DOHH2 (cell line): ENCODE data around the gene SBNO2.

ENCODE experiments used
- EZH2phosphoT487 ChIP-seq: fragments of 200-600 bp; sonication (generic); IDR thresholded peaks from 2 replicates; pipeline ENCODE4 v1.6.1; 2017; ENCODE audit warnings: borderline replicate concordance, mild to moderate bottlenecking, antibody characterized with exemption, low read length, moderate library complexity, mixed read lengths
- TF ChIP-seq, protein P1 (sequence below): fragments of 200-600 bp; sonication (generic); IDR thresholded peaks from one replicate; pipeline ENCODE4 v1.5.1; 2014; ENCODE audit warnings: antibody characterized with exemption, mild to moderate bottlenecking, low read depth, low read length; ENCODE audit not compliant: poor library complexity, severe bottlenecking

DNA sequence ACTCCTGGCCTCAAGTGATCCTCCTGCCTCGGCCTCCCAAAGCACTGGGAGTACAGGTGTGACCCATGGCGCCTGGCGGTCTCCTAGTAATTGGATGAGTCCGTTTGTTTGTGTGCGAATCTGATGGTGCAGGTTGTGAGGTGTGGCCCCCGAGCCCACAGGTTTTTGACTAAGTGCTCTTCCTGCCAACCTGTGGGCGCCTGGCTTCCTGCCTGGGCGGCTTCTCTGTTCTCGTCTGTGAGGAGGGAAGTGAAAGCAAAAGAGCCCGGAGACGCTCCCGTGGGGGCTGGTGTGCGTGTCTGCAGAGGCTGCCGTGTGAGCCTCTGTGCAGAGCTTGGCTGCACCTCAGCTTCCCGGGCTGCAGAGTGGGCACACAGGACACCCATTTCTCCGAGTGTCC is 97.1 kb downstream of the SBNO2 start:
- TF ChIP-seq, protein P1, sequence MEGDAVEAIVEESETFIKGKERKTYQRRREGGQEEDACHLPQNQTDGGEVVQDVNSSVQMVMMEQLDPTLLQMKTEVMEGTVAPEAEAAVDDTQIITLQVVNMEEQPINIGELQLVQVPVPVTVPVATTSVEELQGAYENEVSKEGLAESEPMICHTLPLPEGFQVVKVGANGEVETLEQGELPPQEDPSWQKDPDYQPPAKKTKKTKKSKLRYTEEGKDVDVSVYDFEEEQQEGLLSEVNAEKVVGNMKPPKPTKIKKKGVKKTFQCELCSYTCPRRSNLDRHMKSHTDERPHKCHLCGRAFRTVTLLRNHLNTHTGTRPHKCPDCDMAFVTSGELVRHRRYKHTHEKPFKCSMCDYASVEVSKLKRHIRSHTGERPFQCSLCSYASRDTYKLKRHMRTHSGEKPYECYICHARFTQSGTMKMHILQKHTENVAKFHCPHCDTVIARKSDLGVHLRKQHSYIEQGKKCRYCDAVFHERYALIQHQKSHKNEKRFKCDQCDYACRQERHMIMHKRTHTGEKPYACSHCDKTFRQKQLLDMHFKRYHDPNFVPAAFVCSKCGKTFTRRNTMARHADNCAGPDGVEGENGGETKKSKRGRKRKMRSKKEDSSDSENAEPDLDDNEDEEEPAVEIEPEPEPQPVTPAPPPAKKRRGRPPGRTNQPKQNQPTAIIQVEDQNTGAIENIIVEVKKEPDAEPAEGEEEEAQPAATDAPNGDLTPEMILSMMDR: no peak
- TF ChIP-seq EZH2phosphoT487: no peak
